ENCODE results near the gene ZNF474.
"Not testable (repeated sequence)": the region's sequence is repeated elsewhere in the genome, so short reads cannot be mapped to it uniquely, and the experiment has no call there.

The ZNF474 gene

DNA sequence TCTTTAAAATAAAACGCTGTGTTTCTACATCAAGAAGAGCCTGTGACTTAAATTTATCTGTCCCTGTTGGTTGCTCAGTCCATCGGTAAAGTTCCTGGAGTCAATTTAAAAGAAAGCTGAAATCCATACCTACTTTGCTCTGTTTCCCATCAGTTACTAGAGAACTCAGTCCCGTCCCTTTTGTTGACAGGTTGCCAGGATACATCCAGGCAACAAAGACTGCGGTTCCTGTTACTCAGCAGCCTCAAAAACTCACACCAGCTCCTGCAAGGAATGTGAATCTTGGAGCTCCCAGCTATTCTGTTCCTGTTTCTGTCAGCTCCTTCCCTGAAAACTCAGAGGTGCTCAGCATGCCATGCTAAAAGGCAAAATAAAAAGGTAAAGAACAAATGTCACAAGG lies at the start of gene ZNF474:
Gene ZNF474 (plus strand): TSS at position 241 of the 400 bp plus-strand sequence. CDS start 22,445 bp downstream, outside the sequence.
- peak; percentile 90 for DNase-seq (ENCODE audit: low read depth, low spot score)

DNA sequence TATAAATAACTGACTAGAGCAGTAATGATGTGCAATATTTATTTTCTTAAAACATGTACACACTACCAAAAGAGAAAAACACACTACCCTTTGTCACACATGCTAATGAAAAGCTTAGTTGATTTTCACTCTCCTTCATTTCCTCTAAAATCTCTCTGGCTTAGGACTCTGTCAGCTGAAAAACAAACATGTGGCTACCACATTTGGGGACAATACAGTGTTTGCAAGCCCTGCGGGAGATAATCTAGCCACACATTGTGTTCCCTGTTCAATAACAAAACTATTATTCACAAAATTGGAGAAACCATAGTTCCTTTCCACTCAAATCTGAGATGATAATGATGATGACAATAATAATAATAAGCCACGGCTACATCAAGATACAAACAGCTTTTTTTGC lies 47.8 kb upstream of the ZNF474 start:
- no peak for DNase-seq (ENCODE audit: low read depth, low spot score)

DNA sequence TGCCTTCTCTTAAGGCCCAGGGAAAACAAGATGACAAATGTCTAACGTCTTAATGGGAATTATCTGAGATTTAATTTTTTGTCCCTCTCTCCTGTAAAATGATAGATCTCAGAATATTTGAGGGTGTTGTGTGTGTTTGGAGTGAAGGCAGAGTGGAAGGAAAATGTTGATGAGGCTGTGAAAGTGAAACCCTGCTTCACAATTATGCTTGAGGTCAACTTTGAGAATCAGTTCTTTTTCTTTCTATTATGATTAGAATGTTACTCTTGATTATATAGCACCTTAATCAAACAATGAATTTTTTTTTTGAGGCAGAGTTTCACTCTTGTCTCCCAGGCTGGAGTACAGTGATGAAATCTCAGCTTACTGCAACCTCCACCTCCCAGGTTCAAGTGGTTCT lies 45.8 kb upstream of the ZNF474 start:
- no peak for DNase-seq (ENCODE audit: low read depth, low spot score)

DNA sequence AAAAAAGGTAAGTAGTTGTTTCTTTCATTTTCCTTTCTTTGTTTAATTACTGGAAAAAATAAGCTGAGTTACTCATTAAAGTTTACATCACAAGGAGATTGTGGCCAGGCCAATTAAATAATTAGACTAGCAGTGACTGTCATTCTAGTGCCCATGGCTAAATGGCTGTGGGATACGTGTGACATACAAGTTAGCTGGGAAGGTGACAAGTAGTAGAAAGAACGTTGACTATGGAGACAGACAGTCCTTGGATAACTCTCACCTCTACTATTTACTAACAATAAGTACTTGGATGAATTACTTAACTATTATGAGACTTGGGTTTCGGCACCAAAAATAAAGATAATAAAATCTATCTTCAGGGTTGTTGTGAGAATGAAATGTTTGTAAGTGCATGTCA lies 44.3 kb upstream of the ZNF474 start:
- no peak for DNase-seq (ENCODE audit: low read depth, low spot score)

DNA sequence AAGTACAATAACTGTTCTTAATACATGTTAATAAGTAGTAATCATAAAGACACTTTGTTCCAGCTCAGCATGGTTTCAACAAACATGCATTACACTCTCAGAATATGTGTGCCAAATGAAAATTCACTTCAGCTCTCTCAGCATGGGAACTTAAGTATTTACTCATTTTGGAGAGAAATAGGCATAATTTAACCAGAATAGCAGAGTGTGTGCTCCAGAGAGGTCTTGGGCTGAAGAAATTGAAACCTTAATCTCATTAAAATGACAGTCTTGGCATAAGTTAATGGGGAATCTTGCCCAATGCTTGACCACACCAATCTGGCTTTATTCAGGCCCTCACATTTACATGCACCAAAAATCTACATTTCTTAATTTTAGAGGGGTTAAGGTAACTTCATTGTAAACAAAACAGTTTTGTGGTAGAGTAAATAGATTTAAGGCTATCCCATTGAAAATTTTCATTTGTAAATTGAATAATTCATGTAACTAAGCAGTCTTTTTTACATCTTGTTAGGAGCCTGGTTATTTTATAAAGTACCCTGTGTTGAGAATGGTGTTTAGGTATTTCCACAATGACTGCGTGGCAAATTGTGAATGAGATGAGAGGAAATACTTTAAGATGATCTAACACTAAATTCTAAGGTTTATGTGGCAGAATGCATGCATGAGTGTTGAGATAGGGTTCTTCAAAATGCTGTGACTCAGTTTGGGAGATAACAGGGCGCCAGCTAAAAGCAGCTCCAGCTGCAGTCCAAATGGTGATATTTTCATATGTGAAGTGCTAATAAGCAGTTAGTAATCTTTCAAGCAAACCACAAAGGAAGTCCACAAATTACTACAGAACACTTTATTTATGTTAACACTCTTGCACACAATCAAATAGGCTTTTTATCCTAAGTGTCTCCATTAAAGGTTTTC lies 40.0 kb upstream of the ZNF474 start:
- no peak for DNase-seq (ENCODE audit: low read depth, low spot score)

DNA sequence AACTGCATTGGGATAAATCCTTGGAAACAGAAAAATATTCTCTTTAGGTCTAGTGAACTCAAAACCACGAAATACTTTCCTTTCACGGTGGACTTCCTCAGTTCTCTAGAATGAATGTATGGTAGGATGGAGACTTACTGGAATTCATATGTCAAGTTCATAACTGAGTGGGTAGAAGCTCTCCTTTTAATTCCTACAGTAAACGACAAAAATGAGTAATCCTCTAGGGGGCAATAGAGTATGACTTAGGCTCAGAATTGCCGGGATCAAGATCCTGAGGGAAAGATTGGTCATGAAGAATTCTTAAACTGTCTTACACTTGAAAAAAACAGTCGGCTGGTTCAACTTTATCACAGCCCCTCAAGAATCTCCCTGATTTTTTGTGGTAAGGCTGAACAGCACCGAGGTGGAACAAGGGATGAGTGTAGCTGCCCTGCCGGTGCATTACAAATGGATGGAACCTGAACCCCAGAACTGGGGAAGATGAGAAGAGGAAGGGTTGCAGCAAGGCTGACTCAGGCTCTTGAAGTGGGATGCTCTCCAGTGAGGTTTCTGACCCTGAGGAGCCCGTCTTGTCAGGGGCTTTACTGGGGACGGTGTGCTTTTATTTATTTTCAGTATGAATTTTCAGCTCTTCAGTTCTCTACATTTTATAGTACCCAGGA lies 37.3 kb upstream of the ZNF474 start:
- DNase-seq (ENCODE audit: low read depth, low spot score), result no peak

DNA sequence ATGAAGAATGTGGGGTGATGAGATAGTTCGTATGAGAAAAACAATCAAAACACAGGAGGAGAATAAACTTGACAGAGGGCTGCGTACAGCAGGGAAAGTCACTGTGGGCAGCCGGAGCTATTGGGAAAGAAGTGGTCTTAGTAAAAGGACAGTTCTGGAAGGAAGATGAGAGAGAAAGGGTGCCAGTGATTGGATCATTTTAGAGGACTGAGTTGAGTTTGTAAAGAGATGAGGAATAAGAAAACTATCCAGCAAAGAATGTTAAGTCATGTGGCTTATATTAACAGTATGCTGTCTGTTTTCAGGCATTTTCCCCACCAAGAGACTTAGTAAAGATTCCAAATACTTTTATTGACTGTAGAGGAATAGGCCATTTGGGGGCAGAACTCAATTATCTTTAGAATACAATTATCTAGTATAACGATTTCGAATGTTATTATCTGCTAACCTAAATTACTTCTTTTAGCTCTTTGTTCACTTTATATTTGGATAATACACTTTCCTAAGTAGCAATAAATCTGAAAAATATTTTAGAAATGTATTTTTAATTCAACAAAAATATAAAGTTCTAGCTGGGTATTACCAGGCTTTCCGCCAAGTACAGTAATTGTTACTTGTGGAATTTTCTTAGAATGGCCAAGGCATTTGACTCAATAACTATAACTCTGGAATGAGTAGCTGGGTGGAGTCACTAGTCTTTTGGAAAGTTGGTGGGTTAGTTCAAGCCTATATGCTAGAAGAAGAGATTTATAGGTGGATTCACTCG lies 35.7 kb upstream of the ZNF474 start:
- DNase-seq (ENCODE audit: low read depth, low spot score), result no peak

DNA sequence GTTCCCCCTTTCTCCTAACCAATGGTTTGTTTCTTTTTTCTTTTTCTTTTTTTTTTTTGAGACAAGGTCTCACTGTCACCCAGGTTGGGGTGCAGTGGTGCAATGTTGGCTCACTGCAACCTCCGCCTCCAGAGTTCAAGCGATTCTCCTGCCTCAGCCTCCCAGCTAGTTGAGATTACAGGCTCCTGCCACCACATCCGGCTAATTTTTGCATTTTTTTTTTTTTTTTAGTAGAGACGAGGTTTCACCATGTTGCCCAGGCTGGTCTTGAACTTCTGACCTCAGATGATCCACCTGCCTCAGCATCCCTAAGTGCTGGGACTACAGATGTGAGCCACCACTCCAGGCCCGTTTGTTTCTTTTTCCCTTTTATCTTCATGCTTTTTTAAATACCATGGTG lies 35.1 kb upstream of the ZNF474 start:
- not testable (repeated sequence) for DNase-seq (ENCODE audit: low read depth, low spot score)

DNA sequence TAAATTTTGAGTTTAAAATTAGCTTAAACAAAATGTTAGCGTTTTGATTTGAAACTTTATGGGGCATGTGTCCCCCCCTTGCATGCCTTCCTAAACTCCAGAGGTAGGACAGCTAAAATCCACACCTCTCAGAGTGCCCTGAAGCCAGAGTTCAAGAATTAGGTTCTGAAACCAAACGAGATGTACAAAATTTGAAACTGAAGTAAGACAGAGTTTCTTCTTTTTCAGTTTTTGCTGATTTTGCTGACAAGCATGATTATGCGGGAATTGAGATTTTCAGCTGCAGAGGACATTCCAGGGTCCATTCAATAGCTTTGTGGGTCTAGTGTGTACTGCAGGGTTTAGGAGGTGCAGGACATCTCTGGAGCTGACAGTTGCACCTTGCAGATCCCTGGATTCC lies 34.2 kb upstream of the ZNF474 start:
- no peak for DNase-seq (ENCODE audit: low read depth, low spot score)

DNA sequence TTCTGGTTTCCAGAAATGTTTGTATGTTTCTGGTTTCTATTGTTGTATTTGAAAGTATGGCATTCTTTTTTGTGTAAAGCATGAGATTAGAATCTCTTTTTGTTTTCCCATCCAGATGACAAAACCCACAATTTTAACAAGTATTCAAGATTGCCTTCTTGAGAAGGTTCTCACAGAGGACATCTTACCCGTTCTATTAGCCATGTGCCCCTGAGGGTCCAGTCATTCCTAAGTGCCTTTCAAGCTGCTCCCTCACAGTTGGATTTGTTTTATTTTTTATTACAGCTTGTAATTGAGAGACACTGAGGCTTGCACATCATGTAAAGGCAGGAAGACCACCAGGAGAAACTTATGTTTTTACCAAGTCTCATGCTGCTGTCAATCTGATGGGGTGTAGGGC lies 32.0 kb upstream of the ZNF474 start:
- no peak for DNase-seq (ENCODE audit: low read depth, low spot score)

DNA sequence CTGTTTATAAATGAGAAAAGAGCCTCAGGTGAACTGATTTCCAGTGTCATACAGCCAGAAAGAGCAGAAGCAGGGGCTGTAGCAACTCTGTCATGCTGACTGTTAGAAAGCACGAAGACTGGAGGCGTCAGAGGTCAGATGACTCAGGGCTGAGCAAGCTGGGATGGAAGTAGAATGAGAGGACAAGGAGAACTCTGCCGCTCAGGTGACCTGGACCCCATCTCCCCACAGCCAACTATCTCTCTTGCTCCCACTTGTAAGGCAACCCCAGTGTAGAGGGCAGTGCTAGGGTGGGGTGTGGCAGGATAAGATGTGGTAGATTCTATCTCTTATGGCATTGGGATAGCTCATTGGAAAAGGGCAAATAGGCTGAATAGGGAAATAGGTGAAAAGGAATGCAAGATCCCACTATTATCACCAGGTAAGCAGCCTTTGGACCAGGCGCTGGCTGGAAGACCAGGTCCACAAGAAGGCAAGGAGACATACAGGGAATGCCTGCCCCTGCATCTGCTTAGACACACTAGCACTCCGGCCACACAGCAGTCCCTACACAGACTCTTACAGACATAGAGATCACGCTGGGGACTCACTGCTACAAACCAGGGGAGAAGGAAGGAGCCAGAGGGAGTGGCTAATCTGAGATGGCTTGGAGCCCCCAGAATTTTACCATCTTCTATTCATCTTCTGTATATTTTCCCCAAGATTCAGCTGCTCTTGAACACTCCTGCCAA lies 30.1 kb upstream of the ZNF474 start:
- DNase-seq (ENCODE audit: low read depth, low spot score), result no peak

DNA sequence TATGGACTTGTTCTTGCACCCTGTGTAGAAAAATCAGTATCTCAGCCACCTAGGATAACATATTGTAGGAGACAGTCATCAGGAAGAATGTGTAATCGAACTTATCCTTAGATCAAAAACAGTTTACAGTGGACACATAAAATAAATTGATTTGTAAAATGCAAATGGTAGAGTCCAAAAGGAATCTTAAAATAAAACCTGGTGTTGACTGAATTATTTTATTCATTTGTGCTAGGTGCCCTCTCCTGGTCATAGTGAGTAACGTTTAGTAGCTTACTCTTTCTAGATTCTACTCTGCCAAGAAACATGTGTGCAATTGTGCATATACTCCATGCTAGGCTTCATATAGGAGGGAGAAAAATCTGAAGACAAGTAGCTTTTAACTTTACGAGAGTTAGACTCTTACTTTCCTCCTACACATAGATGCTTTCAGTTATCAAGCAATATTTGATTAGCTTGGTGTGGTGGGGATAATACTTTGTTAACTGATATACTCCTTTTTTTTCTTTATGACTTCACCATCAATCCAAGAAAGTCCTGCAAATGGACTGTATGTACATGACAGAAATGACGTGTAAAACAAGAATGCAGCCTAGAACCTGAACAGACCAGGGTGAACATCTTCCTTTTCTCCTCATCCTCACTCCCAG lies 27.6 kb upstream of the ZNF474 start:
- DNase-seq (ENCODE audit: low read depth, low spot score), result no peak

DNA sequence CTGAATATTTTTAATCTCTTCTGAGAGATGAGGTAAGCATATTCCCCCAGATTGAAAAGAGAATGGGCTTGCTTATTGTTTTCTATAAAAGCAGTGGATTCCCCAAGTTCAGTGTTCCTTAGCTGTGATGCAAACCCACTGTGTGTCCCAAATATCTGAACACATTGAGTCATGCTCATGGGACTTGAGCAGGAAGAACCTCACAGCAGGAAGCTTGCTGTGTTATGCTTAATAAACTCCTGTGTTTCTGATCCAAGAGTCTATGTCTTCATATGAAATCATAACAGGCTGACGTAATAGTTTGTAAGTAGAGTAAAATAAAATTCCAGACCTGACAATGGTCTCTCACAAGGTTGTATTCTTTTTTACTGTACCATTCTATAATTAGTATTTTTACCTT lies 26.5 kb upstream of the ZNF474 start:
- DNase-seq (ENCODE audit: low read depth, low spot score), result peak; percentile 82

DNA sequence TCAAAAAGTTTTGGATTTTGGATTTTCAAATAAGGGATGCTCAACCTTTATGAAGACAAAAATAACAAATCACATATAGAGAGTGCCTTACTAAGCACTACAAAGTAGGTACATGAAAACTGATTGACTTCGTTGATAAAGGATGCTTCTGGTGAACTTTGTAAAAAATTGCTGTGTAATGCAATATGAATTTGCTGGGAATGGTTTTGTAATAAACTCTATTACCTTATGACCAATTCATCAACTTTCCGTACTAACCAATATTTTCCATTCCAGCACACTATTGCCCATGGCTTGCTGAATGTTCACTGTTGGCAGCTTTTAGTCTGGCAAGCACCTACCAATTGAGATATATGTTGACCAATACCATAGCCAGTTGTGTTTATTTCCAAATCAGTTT lies 23.4 kb upstream of the ZNF474 start:
- no peak for DNase-seq (ENCODE audit: low read depth, low spot score)

DNA sequence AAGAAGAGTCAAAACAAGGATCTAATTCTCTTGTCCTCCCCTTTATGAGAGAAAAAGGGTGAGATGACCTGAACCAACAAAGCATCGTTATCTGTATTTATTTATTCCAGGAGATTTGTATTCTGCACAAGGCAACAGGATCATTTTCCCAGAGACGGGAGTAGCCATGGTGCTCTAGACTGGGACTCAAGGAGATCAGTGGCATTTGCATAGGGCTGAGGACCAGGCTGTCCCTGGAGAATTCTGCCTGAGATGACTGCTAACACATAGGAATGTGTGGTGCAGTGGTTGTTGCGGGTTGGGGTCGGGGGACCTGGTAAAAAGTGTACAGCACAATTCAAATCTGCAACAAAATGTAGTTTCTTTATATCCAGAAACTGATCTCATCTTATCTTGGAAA lies 22.3 kb upstream of the ZNF474 start:
- no peak for DNase-seq (ENCODE audit: low read depth, low spot score)

DNA sequence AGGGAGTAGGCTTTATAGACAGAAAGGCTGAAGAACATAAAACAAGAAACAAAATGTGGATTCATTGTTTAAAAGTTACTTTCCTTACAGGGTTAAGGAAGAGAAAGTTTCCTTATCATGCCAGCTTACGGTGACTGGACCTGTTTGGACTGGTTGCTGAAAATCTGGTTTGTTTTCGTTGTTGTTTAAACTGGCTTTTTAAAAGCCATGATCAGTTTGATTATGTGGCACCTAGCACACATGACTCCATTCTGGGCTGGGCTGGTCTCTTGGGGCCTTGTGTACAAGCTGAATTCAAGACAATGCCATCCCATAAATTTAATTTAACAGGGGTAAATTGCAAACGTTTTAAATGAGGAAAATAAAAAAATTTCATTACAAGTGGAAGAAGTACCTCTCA lies 18.4 kb upstream of the ZNF474 start:
- DNase-seq (ENCODE audit: low read depth, low spot score), result no peak

DNA sequence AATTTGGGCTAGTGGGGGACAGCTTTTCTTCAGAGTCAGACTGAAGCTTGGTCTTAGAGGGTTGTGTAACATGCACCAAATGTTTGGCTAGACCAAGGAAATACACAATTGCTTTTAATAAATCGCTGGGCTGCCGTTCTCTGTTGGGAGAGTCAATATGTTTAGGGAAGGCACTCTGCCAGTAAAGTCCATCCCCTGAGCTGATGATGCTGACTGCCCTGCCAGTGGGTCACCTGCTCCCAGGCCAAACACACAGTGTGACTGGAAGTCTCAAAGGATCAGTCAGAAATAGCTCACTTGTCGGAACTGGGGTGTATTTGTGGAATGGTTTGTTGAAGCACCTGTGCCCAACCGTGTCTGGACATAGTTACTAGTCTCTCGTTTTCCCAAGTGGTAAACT lies 17.9 kb upstream of the ZNF474 start:
- DNase-seq (ENCODE audit: low read depth, low spot score), result no peak

DNA sequence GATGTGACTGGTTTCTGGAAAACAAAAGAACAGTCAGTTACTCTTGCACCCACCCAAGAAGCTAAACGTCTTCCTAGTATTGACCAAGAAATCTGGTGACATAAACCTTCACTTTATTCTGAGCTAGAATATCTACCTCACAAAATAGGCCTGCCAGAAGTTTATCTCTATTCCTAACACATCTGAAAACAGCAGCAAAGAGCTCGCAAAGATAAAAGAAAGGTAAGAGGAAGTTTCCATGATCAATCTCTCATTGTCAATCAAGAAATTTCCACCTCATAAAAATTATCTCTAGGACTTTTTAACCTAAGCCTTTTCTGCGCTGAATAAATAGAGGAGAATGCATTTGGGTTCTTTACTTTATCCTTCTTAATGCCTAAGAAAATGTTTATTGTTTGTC lies 17.3 kb upstream of the ZNF474 start:
- DNase-seq (ENCODE audit: low read depth, low spot score), result no peak

DNA sequence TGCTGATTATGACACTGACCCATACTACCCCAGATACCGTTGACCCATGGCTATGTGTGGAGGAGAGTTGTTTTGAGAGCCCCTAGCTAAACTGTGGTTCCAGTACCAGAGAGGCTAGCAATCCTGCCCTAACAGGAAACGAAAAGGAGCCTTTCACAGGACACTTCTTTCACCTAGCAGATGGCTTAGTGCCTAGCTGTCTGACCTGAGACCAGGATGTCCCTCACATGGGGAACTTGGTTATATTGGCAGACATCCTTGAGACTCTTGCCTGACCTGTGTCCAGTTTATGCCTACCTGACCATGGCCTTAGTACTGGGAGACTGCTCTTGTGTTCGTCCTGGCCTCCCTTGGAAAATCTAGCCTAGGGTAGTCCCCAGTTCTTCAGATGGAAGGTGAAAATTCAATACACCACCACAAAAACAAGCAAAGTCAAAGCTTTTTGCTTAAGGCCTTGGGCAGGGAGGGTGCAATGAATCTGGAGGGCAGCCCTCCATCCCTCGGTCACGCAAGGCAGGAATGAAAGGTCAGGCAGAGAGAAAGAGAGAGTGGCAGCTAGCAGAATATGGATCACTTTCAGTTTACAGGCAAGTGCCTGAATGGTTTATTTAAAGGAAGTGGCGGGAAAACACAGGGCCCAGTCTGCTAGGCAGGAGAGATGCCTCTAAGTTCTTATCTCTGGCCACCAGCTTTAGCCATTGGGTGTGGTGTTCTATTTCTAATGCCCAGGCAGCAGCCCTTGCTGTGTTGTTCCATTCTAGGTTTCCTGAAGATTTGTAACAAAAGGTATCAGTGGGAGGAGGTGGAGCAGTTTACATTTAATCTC lies 16.4 kb upstream of the ZNF474 start:
- DNase-seq (ENCODE audit: low read depth, low spot score), result no peak

DNA sequence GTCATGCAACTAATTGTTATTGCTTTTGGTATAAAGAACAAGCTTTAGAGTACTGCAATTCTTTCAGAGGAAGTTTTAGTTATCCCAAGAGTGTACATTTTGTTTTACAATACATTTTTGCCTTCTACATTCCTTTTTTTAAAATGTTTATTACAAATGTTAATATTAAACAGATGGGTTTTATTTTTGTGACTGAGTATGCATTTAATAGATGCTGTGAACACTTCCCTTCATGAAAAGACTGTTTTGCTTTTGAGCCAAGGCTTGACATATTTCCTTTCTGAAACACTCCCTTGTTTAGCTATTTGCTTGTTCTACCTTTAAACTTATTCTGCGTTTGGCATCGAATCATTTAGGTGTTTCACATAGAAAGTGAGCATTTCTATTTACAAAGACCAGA lies 14.8 kb upstream of the ZNF474 start:
- no peak for DNase-seq (ENCODE audit: low read depth, low spot score)

All from smooth muscle cell of the brain vasculature (primary cell).